ENCODE measurements around the gene SERPINA3.

DNA sequence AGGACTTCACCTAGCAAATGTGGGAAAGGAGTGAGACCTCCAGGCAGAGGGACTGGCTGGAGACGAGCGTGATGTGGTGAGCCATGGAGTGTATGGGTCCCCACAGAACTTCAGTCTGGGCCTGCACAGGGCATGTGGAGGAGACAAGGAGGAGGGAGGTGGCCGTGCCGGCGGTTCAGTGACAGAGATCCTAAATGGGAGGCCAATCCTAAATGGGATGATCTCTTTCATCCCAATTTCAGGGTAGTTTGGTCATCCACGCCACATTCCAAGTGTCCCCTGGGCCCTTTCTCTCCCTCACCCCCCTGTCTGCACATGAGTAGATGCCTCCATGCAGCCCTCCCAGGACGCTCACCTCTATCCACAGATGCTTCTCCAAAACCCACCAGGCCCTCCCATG is 17.8 kb upstream of the SERPINA3 start:
- TF ChIP-seq CTCF (IDR thresholded peaks at IDR 0.05) (no peak), POLR2A (IDR thresholded peaks at IDR 0.05) (no peak)
